ENCODE data around the gene MBNL2. TPM values are rescaled to one million over a fixed set of nuclear protein-coding genes. Genes with fewer than 3 reads are reported as not detected.

MBNL2 gene
- total and polyA plus RNA-seq, 7 donors, result 11.8 to 110 (median 84.7) TPM

- no peak for DNase-seq
- intact Hi-C loops (cut with DNase I), result no loop called here
- no peaks in the 10 kb centered on the region for H3K27me3 ChIP-seq
- peaks cover 0 to 84% (median 66%) of the 10 kb centered on the region in 4 donors for H3K4me1 ChIP-seq
- no peaks in the 10 kb centered on the region for H3K9me3 ChIP-seq
- WGBS, 2 donors, result 90 to 92% methylated on average over 6 of the region's 6 CpGs
- no peak overlapping the region for H3K4me3 ChIP-seq
- no peak for TF ChIP-seq POLR2AphosphoS5 (IDR thresholded peaks at IDR 0.05)
- TF ChIP-seq POLR2A (IDR thresholded peaks at IDR 0.05), result no peak
- no peak for TF ChIP-seq CTCF (IDR thresholded peaks at IDR 0.05)
- no peak for TF ChIP-seq EP300 (IDR thresholded peaks at IDR 0.05)
- H3K36me3 ChIP-seq, result peaks cover 0 to 10% (median 2%) of the 10 kb centered on the region in 4 donors
- peak overlapping the region in 2 of 4 donors; percentile 66 to 89 for H3K27ac ChIP-seq
These were observed 111.8 kb downstream of the MBNL2 start for GRCh38 chr13:97333983-97334382.

GRCh38 chr13:97334690-97335089, 112.6 kb downstream of the MBNL2 start:
- intact Hi-C loops (cut with DNase I), result no loop called here
- peaks cover 0 to 10% (median 2%) of the 10 kb centered on the region in 4 donors for H3K36me3 ChIP-seq
- no peaks in the 10 kb centered on the region for H3K9me3 ChIP-seq
- no peak for DNase-seq
- peaks cover 0 to 84% (median 67%) of the 10 kb centered on the region in 4 donors for H3K4me1 ChIP-seq
- H3K4me3 ChIP-seq, result no peak overlapping the region
- peak overlapping the region; percentile 55 to 89 (median 64) for H3K27ac ChIP-seq
- no peaks in the 10 kb centered on the region for H3K27me3 ChIP-seq
- 96 to 97% methylated on average over 3 of the region's 3 CpGs for WGBS, 2 donors
- no peak for TF ChIP-seq CTCF (IDR thresholded peaks at IDR 0.05)
- no peak for TF ChIP-seq POLR2A (IDR thresholded peaks at IDR 0.05)
- peak in 1 of 4 donors; percentile 1 for TF ChIP-seq EP300 (IDR thresholded peaks at IDR 0.05)
- TF ChIP-seq POLR2AphosphoS5 (IDR thresholded peaks at IDR 0.05), result no peak

GRCh38 chr13:97335488-97336134, 113.5 kb downstream of the MBNL2 start:
- H3K36me3 ChIP-seq, result peaks cover 0 to 10% (median 2%) of the 10 kb centered on the region in 4 donors
- 86 to 89% methylated on average over 6 of the region's 6 CpGs for WGBS, 2 donors
- TF ChIP-seq EP300 (IDR thresholded peaks at IDR 0.05), result no peak
- TF ChIP-seq POLR2A (IDR thresholded peaks at IDR 0.05), result no peak
- no peak for TF ChIP-seq POLR2AphosphoS5 (IDR thresholded peaks at IDR 0.05)
- TF ChIP-seq CTCF (IDR thresholded peaks at IDR 0.05), result no peak
- no peak for DNase-seq
- peak overlapping the region; percentile 55 to 89 (median 64) for H3K27ac ChIP-seq
- no peaks in the 10 kb centered on the region for H3K9me3 ChIP-seq
- no peak overlapping the region for H3K4me3 ChIP-seq
- H3K4me1 ChIP-seq, result peaks cover 0 to 84% (median 69%) of the 10 kb centered on the region in 4 donors
- intact Hi-C loops (cut with DNase I), result no loop called here
- no peaks in the 10 kb centered on the region for H3K27me3 ChIP-seq

- peaks cover 0 to 84% (median 64%) of the 10 kb centered on the region in 4 donors for H3K4me1 ChIP-seq
- no peaks in the 10 kb centered on the region for H3K27me3 ChIP-seq
- no peak for TF ChIP-seq EP300 (IDR thresholded peaks at IDR 0.05)
- no peak for TF ChIP-seq POLR2A (IDR thresholded peaks at IDR 0.05)
- TF ChIP-seq POLR2AphosphoS5 (IDR thresholded peaks at IDR 0.05), result no peak
- TF ChIP-seq CTCF (IDR thresholded peaks at IDR 0.05), result no peak
- H3K36me3 ChIP-seq, result peaks cover 0 to 10% (median 2%) of the 10 kb centered on the region in 4 donors
- no peaks in the 10 kb centered on the region for H3K9me3 ChIP-seq
- 87 to 89% methylated on average over 4 of the region's 4 CpGs for WGBS, 2 donors
- intact Hi-C loops (cut with DNase I), result loop anchor here (2.0 kb wide), 1 partner anchor 115 kb away; the partner anchor contains the start of gene MBNL2
- DNase-seq, result no peak
- no peak overlapping the region for H3K4me3 ChIP-seq
- peak overlapping the region in 3 of 4 donors; percentile 79 to 90 (median 89) for H3K27ac ChIP-seq
These were observed 115.9 kb downstream of the MBNL2 start for GRCh38 chr13:97337985-97338499.
